IMR-90 (cell line): Measurements from ENCODE around the gene B3GAT2. TPM values are rescaled to one million over a fixed set of nuclear protein-coding genes. Genes with fewer than 3 reads are reported as not detected.

Experiments
- ATAC-seq: fragments of 200-7000 bp; cut with Tn5 transposase; 2 replicates; pipeline ENCODE4 v1.9.1; 2020; ENCODE audit warnings: low read depth, mild to moderate bottlenecking, moderate library complexity
- BruUV-seq: library from RNA; stranded (reverse); fragments of 400-500 nt; replicated peaks from 2 replicates; lab custom pipeline; 2021; lab: Mats Ljungman, UMichigan
- CTCF ChIA-PET: fragments of 300-600 bp; formaldehyde crosslinking; extraction: SDS; loops from one replicate; lab custom pipeline; 2021; ENCODE audit warnings: antibody characterized with exemption; lab: Yijun Ruan, JAX
- POLR2A ChIA-PET: fragments of 300-600 bp; sonication (Branson Sonifier 250); formaldehyde crosslinking; loops from one replicate; lab custom pipeline; 2022; ENCODE audit warnings: antibody characterized with exemption; ENCODE audit not compliant: unreplicated experiment; lab: Charles Lee
- DNase-seq: peaks from one replicate; pipeline ENCODE4 v3.0.0; 2013
- H2AFZ ChIP-seq: replicated peaks from 2 replicates; pipeline ENCODE3; 2013; ENCODE audit warnings: low read length, mild to moderate bottlenecking; ENCODE audit not compliant: poor library complexity
- H2AK5ac ChIP-seq: 2 replicates; pipeline ENCODE4 v1.6.1; 2013; ENCODE audit warnings: low read depth, low read length, inconsistent platforms
- H2AK9ac ChIP-seq: replicated peaks from 2 replicates; pipeline ENCODE3; 2013; ENCODE audit warnings: mild to moderate bottlenecking, low read depth, low read length, moderate library complexity; ENCODE audit not compliant: poor library complexity
- H2BK120ac ChIP-seq: 2 replicates; pipeline ENCODE4 v1.6.1; 2013; ENCODE audit warnings: low read depth, low read length, inconsistent platforms
- H2BK15ac ChIP-seq: 3 replicates; pipeline ENCODE4 v1.6.1; 2013; ENCODE audit warnings: low read depth, low read length, inconsistent platforms
- H2BK20ac ChIP-seq: 2 replicates; pipeline ENCODE4 v1.6.1; 2013; ENCODE audit warnings: low read depth, mild to moderate bottlenecking, inconsistent platforms, low read length, moderate library complexity
- H2BK5ac ChIP-seq: 2 replicates; pipeline ENCODE4 v1.6.1; 2013; ENCODE audit warnings: mild to moderate bottlenecking, low read depth, low read length, inconsistent platforms; ENCODE audit not compliant: poor library complexity, severe bottlenecking
- H3K14ac ChIP-seq: replicated peaks from 2 replicates; pipeline ENCODE4 v1.6.1; 2013; ENCODE audit warnings: low read depth, low read length, inconsistent platforms
- H3K18ac ChIP-seq: 2 replicates; pipeline ENCODE4 v1.6.1; 2013; ENCODE audit warnings: low read depth, low read length, control low read depth
- H3K23ac ChIP-seq: 2 replicates; pipeline ENCODE4 v1.6.1; 2013; ENCODE audit warnings: low read depth, low read length, inconsistent platforms
- H3K27ac ChIP-seq: 2 replicates; pipeline ENCODE4 v1.5.1; 2013; ENCODE audit warnings: mild to moderate bottlenecking, control low read depth, low read length; ENCODE audit not compliant: insufficient read depth
- H3K27me3 ChIP-seq: 2 replicates; pipeline ENCODE4 v1.6.1; 2013; ENCODE audit warnings: low read length; ENCODE audit not compliant: control insufficient read depth, insufficient read depth
- H3K36me3 ChIP-seq: 2 replicates; pipeline ENCODE4 v1.6.1; 2013; ENCODE audit warnings: low read length, mixed read lengths; ENCODE audit not compliant: control insufficient read depth, insufficient read depth
- H3K4ac ChIP-seq: 2 replicates; pipeline ENCODE4 v1.6.1; 2013; ENCODE audit warnings: low read depth, low read length, inconsistent platforms
- H3K4me1 ChIP-seq: 2 replicates; pipeline ENCODE4 v1.6.1; 2013; ENCODE audit warnings: low read length, mixed read lengths; ENCODE audit not compliant: control insufficient read depth, insufficient read depth
- H3K4me2 ChIP-seq: 2 replicates; pipeline ENCODE4 v1.6.1; 2013; ENCODE audit warnings: low read depth, mild to moderate bottlenecking, control low read depth, low read length, moderate library complexity
- H3K4me3 ChIP-seq: 2 replicates; pipeline ENCODE4 v1.5.1; 2013; ENCODE audit warnings: low read depth, mild to moderate bottlenecking, control low read depth, low read length, moderate library complexity; ENCODE audit not compliant: insufficient read depth
- H3K56ac ChIP-seq: 2 replicates; pipeline ENCODE4 v1.6.1; 2013; ENCODE audit warnings: low read length, inconsistent platforms; ENCODE audit not compliant: insufficient read depth; ENCODE audit errors: extremely low read depth
- H3K79me1 ChIP-seq, 2 experiments: 2 replicates each; pipeline ENCODE4 v1.6.1; 2013; ENCODE audit warnings: low read length in 2 of 2, inconsistent platforms in 1 of 2, low read depth in 1 of 2
- H3K9ac ChIP-seq: 2 replicates; pipeline ENCODE4 v1.6.1; 2013; ENCODE audit warnings: low read depth, low read length, control low read depth
- H3K9me1 ChIP-seq: 2 replicates; pipeline ENCODE4 v1.6.1; 2013; ENCODE audit warnings: low read length, inconsistent platforms; ENCODE audit not compliant: insufficient read depth
- H3K9me3 ChIP-seq: 2 replicates; pipeline ENCODE4 v1.6.1; 2013; ENCODE audit warnings: low read length; ENCODE audit not compliant: control insufficient read depth, insufficient read depth
- H4K20me1 ChIP-seq: 2 replicates; pipeline ENCODE4 v1.6.1; 2013; ENCODE audit warnings: low read length, inconsistent platforms; ENCODE audit not compliant: insufficient read depth
- H4K5ac ChIP-seq: 2 replicates; pipeline ENCODE4 v1.6.1; 2013; ENCODE audit warnings: mild to moderate bottlenecking, low read depth, low read length, control low read depth
- H4K8ac ChIP-seq, 2 experiments: 2 replicates each; pipeline ENCODE4 v1.6.1; 2013; ENCODE audit warnings: low read depth in 2 of 2, low read length in 2 of 2, control low read depth in 1 of 2, inconsistent platforms in 1 of 2
- H4K91ac ChIP-seq: 2 replicates; pipeline ENCODE4 v1.6.1; 2013; ENCODE audit warnings: low read depth, low read length, inconsistent platforms; ENCODE audit not compliant: insufficient read depth
- BHLHE40 ChIP-seq: fragments of 150-350 bp; IDR thresholded peaks from 2 replicates; pipeline ENCODE4 v1.6.1; 2016; ENCODE audit warnings: mild to moderate bottlenecking, low read depth, low read length
- CEBPB ChIP-seq: IDR thresholded peaks from 2 replicates; pipeline ENCODE4 v1.6.1; 2012; ENCODE audit warnings: low read depth, low read length, improper control_type of control experiment
- CHD1 ChIP-seq: IDR thresholded peaks from 2 replicates; pipeline ENCODE4 v1.6.1; 2012; ENCODE audit warnings: low read depth, low read length, improper control_type of control experiment
- FOS ChIP-seq: fragments of 150-350 bp; IDR thresholded peaks from 2 replicates; pipeline ENCODE4 v1.6.1; 2016; ENCODE audit warnings: low read depth, low read length
- MAFK ChIP-seq: IDR thresholded peaks from 2 replicates; pipeline ENCODE4 v1.6.1; 2012; ENCODE audit warnings: low read depth, low read length, improper control_type of control experiment
- MAZ ChIP-seq: IDR thresholded peaks from 2 replicates; pipeline ENCODE4 v1.6.1; 2012; ENCODE audit warnings: low read depth, mild to moderate bottlenecking, low read length, improper control_type of control experiment, moderate library complexity, borderline replicate concordance
- NFE2L2 ChIP-seq: fragments of 150-350 bp; IDR thresholded peaks from 2 replicates; pipeline ENCODE4 v1.6.1; 2016; ENCODE audit warnings: low read depth, mild to moderate bottlenecking, low read length
- POLR2A ChIP-seq: IDR thresholded peaks from 2 replicates; pipeline ENCODE4 v1.6.1; 2012; ENCODE audit warnings: mild to moderate bottlenecking, low read depth, low read length
- RAD21 ChIP-seq: IDR thresholded peaks from 2 replicates; pipeline ENCODE4 v1.6.1; 2012; ENCODE audit warnings: low read length, improper control_type of control experiment
- RCOR1 ChIP-seq: IDR thresholded peaks from 2 replicates; pipeline ENCODE4 v1.6.1; 2012; ENCODE audit warnings: mild to moderate bottlenecking, low read length, improper control_type of control experiment; ENCODE audit not compliant: insufficient replicate concordance
- RFX5 ChIP-seq: IDR thresholded peaks from 2 replicates; pipeline ENCODE4 v1.8.0; 2012; ENCODE audit warnings: low read depth, mild to moderate bottlenecking, low read length, moderate library complexity
- SMC3 ChIP-seq: fragments of 150-350 bp; IDR thresholded peaks from 2 replicates; pipeline ENCODE4 v1.6.1; 2016; ENCODE audit warnings: low read depth, mild to moderate bottlenecking, antibody characterized with exemption, low read length, moderate library complexity
- WGBS, 2 experiments: methylation state at CpG; one replicate each; pipeline versions ENCODE4 v1.1.5 to v1.1.7; 2013; ENCODE audit warnings: missing lambda C conversion rate in 2 of 2; ENCODE audit not compliant: insufficient read length in 1 of 2; ENCODE audit errors: extremely low coverage in 2 of 2; 5-methylcytosine and 5-hydroxymethylcytosine counted together
- dilution Hi-C: fragments of 300-500 bp; cut with HindIII; formaldehyde crosslinking; loops from one replicate; pipeline ENCODE4 v1.14.3; 2018; ENCODE audit warnings: low sequenced_read_pairs; ENCODE audit not compliant: unreplicated experiment
- in situ Hi-C: fragments of 300-500 bp; cut with MboI; formaldehyde crosslinking; loops from 3 replicates; pipeline ENCODE4 v1.14.3; 2019; ENCODE audit warnings: low sequenced_read_pairs, inconsistent platforms, mixed read lengths
- intact Hi-C: fragments of 100-400 bp; cut with micrococcal nuclease; formaldehyde crosslinking; loops from 2 replicates; pipeline ENCODE4 v1.10.0; 2022
- polyA plus RNA-seq, 3 experiments: library from polyadenylated mRNA; depleted of rRNA; stranded (reverse); fragments of >200 nt; gene quantifications; 2 replicates each; pipeline ENCODE4 v1.2.3, GENCODE V29; 2012; ENCODE audit warnings: low replicate concordance in 1 of 3
- total RNA-seq: library from RNA; depleted of rRNA; stranded (reverse); fragments of >200 nt; gene quantifications from 2 replicates; pipeline ENCODE4 v1.2.3, GENCODE V29; 2012
- TF ChIP-seq, protein P1 (sequence below): conservative IDR thresholded peaks from 2 replicates; pipeline ENCODE4 v1.5.1; 2012; ENCODE audit warnings: mild to moderate bottlenecking, low read depth, low read length, improper control_type of control experiment
- TF ChIP-seq, protein P2 (sequence below): fragments of 150-350 bp; IDR thresholded peaks from 2 replicates; pipeline ENCODE4 v1.6.1; 2016; ENCODE audit warnings: low read depth, mild to moderate bottlenecking, low read length, moderate library complexity, borderline replicate concordance

B3GAT2 gene
- total and polyA plus RNA-seq, 2 of the 4 experiments (the other 2 are of a cell fraction), result 0.02 TPM; not detected in 1

GRCh38 chr6:70985156-70985555 lies 28.3 kb upstream of the B3GAT2 start:
- H2BK15ac ChIP-seq, result no peak overlapping the region
- in situ Hi-C loops (no loop called here), intact Hi-C loops (no loop called here), dilution Hi-C loops (no loop called here)
- no TSS peak for BruUV-seq
- no peaks in the 10 kb centered on the region for H3K79me1 ChIP-seq
- no peak overlapping the region for H3K27ac ChIP-seq
- H2AFZ ChIP-seq, result no peak overlapping the region
- H2BK120ac ChIP-seq, result no peak overlapping the region
- H3K23ac ChIP-seq, result no peak overlapping the region
- H4K20me1 ChIP-seq, result no peaks in the 10 kb centered on the region
- no peaks in the 10 kb centered on the region for H3K27me3 ChIP-seq
- CTCF ChIA-PET, result no interaction called here
- no peaks in the 10 kb centered on the region for H3K4me1 ChIP-seq
- H3K9ac ChIP-seq, result no peak overlapping the region
- no peaks in the 10 kb centered on the region for H3K9me1 ChIP-seq
- H3K4ac ChIP-seq, result no peak overlapping the region
- H2BK5ac ChIP-seq, result no peak overlapping the region
- DNase-seq (no peak), ATAC-seq (no peak)
- no peak overlapping the region for H3K4me3 ChIP-seq
- no peak overlapping the region for H4K5ac ChIP-seq
- no peak overlapping the region for H3K14ac ChIP-seq
- H3K56ac ChIP-seq, result no peak overlapping the region
- POLR2A ChIA-PET, result no interaction called here
- no peak overlapping the region for H2BK20ac ChIP-seq
- no peak overlapping the region for H4K91ac ChIP-seq
- no peak overlapping the region for H2AK5ac ChIP-seq
- no peaks in the 10 kb centered on the region for H3K36me3 ChIP-seq
- H3K4me2 ChIP-seq, result no peak overlapping the region
- no CpG with 5 or more reads among the region's 4 CpGs for WGBS, 2 experiments
- no peak overlapping the region for H3K18ac ChIP-seq
- no peak overlapping the region for H4K8ac ChIP-seq
- H3K9me3 ChIP-seq, result no peaks in the 10 kb centered on the region
- no peak for TF ChIP-seq BHLHE40
- no peak for TF ChIP-seq FOS
- no peak for TF ChIP-seq CEBPB
- no peak for TF ChIP-seq RFX5
- TF ChIP-seq SMC3, result no peak
- no peak for TF ChIP-seq POLR2A
- TF ChIP-seq NFE2L2, result no peak
- no peak for TF ChIP-seq MAZ
- TF ChIP-seq, protein P1, sequence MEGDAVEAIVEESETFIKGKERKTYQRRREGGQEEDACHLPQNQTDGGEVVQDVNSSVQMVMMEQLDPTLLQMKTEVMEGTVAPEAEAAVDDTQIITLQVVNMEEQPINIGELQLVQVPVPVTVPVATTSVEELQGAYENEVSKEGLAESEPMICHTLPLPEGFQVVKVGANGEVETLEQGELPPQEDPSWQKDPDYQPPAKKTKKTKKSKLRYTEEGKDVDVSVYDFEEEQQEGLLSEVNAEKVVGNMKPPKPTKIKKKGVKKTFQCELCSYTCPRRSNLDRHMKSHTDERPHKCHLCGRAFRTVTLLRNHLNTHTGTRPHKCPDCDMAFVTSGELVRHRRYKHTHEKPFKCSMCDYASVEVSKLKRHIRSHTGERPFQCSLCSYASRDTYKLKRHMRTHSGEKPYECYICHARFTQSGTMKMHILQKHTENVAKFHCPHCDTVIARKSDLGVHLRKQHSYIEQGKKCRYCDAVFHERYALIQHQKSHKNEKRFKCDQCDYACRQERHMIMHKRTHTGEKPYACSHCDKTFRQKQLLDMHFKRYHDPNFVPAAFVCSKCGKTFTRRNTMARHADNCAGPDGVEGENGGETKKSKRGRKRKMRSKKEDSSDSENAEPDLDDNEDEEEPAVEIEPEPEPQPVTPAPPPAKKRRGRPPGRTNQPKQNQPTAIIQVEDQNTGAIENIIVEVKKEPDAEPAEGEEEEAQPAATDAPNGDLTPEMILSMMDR, result no peak
- no peak for TF ChIP-seq RCOR1
- TF ChIP-seq, protein P2, sequence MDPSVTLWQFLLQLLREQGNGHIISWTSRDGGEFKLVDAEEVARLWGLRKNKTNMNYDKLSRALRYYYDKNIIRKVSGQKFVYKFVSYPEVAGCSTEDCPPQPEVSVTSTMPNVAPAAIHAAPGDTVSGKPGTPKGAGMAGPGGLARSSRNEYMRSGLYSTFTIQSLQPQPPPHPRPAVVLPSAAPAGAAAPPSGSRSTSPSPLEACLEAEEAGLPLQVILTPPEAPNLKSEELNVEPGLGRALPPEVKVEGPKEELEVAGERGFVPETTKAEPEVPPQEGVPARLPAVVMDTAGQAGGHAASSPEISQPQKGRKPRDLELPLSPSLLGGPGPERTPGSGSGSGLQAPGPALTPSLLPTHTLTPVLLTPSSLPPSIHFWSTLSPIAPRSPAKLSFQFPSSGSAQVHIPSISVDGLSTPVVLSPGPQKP, result no peak
- TF ChIP-seq MAFK, result no peak
- TF ChIP-seq CHD1, result no peak
- TF ChIP-seq RAD21, result no peak
- no peak overlapping the region for H2AK9ac ChIP-seq
